RCC 7860 (cell line): Measurements from ENCODE around the gene PXK.
A peak's percentile ranks its signal among the peaks of the same experiment; 100 is the strongest.

Experiments
- DNase-seq: peaks from one replicate; pipeline ENCODE4 v3.0.0-alpha.2; 2015; ENCODE audit warnings: low spot score
- FAIRE-seq: peaks from 2 replicates; lab custom pipeline; 2012; peaks lifted over from hg19 to GRCh38; lab: Jason Lieb, UNC

PXK gene

DNA sequence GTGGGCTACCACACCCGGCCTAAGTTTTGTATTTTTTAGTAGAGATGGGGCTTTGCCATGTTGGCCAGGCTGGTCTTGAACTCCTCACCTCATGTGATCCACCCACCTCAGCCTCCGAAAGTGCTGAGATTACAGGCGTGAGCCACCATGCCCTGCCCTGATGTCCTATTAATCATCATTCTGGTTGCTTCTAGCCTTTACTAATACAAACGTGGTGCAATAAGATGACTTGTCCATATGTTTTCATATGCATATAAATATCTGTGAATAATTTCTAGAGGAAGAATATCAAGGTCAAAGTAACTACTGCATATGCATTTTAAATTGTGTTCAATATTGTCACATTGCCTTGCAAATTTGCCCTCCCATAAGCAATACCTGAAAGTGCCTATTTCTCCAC lies 126.5 kb downstream of the PXK start:
- FAIRE-seq, result no peak

GRCh38 chr3:58462829-58463180 lies 130.1 kb downstream of the PXK start:
- FAIRE-seq (no peak), DNase-seq (no peak)

More for the DNA sequence above, 126.5 kb downstream of the PXK start:
- DNase-seq, result no peak

GRCh38 chr3:58463181-58463941 lies 130.7 kb downstream of the PXK start:
- DNase-seq (peak; percentile 58), FAIRE-seq (peak; percentile 60)

DNA sequence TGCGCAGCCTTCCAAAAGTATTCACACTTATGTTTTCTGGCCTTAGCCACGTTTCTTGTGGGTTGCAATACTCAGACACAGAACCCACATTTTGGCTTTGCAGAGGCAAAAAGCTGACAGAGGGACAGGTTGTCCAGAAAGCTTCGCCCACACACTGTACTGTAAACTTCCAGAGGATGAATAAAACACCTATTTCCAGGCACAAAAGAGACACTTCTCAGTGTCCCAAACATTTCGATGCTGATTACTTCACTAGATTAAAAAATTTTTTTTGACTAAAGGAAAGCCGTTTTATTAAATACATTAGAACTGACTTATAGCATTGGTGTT lies 131.2 kb downstream of the PXK start:
- DNase-seq (no peak), FAIRE-seq (no peak)

- no peak for DNase-seq
- no peak for FAIRE-seq
Observed at GRCh38 chr3:58464866-58465265, 132.2 kb downstream of the PXK start.

DNA sequence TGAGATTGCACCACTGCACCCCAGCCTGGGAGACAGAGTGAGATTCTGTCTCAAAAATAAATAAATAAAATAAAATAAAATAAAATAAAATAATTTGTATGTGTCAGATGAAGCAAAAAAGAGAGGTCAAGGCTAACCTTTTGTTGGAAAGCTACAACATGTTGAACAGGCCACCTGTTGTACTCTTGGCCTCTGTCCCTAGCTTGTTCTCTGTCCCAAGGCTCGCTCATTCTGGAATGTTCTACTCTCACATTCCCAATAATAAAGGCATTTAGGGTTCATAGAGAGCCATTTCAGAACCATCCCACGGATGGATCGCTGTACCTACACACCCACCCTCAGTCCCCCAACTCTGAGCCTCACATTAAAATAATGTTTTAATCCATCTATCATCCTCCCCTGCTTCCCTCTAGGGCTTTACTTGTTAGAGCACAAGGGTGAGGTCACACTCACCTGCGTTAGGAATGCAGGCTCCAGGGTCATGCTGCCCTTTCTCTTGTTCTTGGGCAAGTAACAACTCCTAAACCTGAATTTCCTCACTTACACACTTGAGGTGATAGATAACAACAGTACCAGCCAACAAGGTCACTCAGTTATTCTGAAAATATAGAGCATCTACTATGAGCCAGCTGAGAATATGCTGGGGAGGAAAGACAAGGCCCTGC lies 134.3 kb downstream of the PXK start:
- no peak for DNase-seq
- FAIRE-seq, result no peak

GRCh38 chr3:58469096-58469495 lies 136.4 kb downstream of the PXK start:
- FAIRE-seq (no peak), DNase-seq (no peak)

DNA sequence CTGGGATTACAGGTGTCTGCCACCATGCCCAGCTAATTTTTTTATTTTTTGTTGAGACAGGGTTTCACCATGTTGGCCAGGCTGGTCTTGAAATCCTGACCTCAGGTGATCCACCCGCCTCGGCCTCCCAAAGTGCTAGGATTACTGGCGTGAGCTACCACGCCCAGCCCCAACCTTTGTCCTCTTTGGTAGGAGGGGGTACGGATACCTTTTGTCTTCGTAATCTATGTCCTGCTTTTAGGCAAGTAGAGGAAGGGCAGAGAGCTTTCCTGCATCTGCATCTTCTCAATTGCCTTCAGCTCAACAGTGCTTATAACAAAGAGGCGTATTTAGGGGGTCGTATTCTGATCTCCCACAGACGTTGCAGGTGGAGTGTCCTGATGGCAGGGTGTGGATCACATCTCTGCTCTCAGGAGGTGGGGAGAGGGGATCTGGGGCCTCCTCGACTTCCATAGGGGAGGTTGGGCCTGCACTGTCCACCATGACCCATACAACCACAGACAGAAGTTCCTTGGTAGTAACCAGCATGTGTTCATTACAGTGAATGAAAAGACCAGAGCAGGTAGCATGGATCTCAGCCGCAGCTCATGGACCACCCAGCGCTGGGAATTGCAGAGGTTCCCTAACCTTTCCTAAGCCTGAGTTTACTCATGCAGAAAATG lies 137.8 kb downstream of the PXK start:
- FAIRE-seq (no peak), DNase-seq (no peak)

- FAIRE-seq, result peak; percentile 92
- peak; percentile 69 for DNase-seq
Observed at GRCh38 chr3:58471025-58471887, 138.6 kb downstream of the PXK start.

DNA sequence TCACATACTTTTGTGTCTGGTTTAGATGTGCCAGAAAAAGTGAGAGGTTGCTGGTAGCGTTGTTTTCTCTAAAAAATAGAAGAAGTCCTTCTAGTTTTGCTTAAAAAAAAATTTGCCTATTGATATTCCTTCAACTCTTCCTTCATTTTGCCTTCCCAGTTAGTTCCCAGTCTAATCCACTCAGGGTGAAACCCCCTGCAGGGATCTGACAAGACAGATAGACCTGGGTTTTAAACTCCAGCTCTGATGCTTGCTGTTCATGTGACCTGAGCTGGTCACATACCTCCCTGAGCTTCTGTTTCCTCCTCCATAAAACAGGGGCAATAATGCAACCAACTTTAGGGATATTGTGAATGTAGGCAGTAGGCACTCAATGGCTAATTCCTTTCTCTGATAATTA lies 140.6 kb downstream of the PXK start:
- FAIRE-seq, result no peak
- no peak for DNase-seq

DNA sequence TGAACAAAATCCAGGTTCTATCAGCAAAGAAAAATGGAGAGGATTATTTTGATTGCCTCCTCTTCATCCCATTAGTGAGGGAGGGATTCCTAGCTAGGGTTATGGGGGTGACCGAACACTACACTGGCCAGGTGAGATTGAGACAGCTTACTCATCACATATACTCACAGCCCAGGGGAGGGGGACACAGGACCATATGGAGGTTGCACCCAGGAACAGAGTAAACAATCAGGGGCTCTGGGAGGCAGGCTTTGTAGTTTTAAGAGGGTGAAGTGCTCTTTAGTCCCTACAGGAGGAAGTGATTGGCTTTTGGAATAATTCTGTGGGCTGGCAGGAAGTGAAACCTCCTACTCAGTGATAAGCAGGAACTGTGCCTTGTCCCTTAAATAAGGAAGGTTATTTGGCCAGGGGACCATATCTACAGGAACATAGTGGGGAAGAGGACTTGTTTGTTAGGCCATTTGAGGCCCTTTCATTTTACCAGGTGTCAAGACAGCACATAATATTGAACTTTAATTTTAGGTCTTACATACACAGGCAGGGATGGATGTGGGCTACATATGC lies 141.7 kb downstream of the PXK start:
- FAIRE-seq (no peak), DNase-seq (no peak)

GRCh38 chr3:58474967-58475578 lies 142.4 kb downstream of the PXK start:
- FAIRE-seq (no peak), DNase-seq (no peak)
